ENCODE data around the gene PDSS2.

- TF ChIP-seq CTCF (IDR thresholded peaks at IDR 0.05; ENCODE audit: insufficient read depth, low read length, poor library complexity, severe bottlenecking) (no peak), EZH2phosphoT487 (conservative IDR thresholded peaks at IDR 0.05; ENCODE audit: low read length) (no peak)
Measured at GRCh38 chr6:107184435-107184834, 274.9 kb downstream of the PDSS2 start.

Data from SU-DHL-6 (cell line).